ENCODE measurements around the gene RASGRF1.

DNA sequence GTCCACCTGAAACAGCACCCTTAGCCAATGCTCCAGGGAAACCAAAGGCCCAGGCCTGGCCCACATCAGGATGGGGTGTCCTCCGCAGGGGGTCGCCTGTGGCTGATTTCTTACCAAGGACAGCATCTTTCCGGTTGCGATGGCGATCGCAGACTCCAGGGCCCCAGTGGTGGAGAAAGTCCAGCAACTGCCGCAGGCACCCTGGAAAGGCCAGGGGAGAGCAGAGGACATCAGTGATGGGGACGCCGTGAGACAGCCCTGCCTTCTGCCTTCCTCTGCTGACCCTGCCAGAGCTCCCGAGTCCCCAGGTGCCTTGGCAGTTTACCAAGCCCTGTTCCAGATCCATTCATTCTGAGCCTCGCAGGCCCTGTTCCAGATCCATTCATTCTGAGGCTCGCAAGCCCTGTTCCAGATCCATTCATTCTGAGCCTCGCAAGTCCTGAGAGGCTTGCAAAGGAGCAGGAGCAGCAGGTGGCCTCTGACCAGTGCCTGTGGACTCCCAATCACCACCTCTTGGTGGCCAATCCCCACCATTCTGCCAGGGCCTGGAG is 158.2 kb downstream of the RASGRF1 start:
- TF ChIP-seq, protein P1, sequence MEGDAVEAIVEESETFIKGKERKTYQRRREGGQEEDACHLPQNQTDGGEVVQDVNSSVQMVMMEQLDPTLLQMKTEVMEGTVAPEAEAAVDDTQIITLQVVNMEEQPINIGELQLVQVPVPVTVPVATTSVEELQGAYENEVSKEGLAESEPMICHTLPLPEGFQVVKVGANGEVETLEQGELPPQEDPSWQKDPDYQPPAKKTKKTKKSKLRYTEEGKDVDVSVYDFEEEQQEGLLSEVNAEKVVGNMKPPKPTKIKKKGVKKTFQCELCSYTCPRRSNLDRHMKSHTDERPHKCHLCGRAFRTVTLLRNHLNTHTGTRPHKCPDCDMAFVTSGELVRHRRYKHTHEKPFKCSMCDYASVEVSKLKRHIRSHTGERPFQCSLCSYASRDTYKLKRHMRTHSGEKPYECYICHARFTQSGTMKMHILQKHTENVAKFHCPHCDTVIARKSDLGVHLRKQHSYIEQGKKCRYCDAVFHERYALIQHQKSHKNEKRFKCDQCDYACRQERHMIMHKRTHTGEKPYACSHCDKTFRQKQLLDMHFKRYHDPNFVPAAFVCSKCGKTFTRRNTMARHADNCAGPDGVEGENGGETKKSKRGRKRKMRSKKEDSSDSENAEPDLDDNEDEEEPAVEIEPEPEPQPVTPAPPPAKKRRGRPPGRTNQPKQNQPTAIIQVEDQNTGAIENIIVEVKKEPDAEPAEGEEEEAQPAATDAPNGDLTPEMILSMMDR (conservative IDR thresholded peaks at IDR 0.05 in 1 of 2, IDR thresholded peaks at IDR 0.05 in 1 of 2; ENCODE audit: low read depth in 1 of 2, low read length in 2 of 2) = no peak
- no peak for TF ChIP-seq EZH2 (IDR thresholded peaks at IDR 0.05; ENCODE audit: low read length, missing control alignments)
